HEK293 (cell line): ENCODE measurements around the gene RORC.

Source experiments
- YY2 ChIP-seq: fragments of 450-650 bp; formaldehyde crosslinking; IDR thresholded peaks from 2 replicates; pipeline ENCODE4 v1.5.1; 2016; ENCODE audit warnings: missing biosample characterization, missing genetic modification characterization
- ZNF423 ChIP-seq: fragments of 450-650 bp; formaldehyde crosslinking; IDR thresholded peaks from 2 replicates; pipeline ENCODE4 v1.5.1; 2016; ENCODE audit warnings: missing biosample characterization, missing genetic modification characterization
- TF ChIP-seq, protein P1 (sequence below): fragments of 450-650 bp; formaldehyde crosslinking; IDR thresholded peaks from 2 replicates; pipeline ENCODE4 v1.5.1; 2016; ENCODE audit warnings: missing biosample characterization, missing genetic modification characterization
- TF ChIP-seq, protein P2 (sequence below): sonication (generic); formaldehyde crosslinking; IDR thresholded peaks from 2 replicates; pipeline ENCODE4 v1.8.1; 2022; ENCODE audit warnings: mild to moderate bottlenecking, moderate library complexity, missing genetic modification reagents

DNA sequence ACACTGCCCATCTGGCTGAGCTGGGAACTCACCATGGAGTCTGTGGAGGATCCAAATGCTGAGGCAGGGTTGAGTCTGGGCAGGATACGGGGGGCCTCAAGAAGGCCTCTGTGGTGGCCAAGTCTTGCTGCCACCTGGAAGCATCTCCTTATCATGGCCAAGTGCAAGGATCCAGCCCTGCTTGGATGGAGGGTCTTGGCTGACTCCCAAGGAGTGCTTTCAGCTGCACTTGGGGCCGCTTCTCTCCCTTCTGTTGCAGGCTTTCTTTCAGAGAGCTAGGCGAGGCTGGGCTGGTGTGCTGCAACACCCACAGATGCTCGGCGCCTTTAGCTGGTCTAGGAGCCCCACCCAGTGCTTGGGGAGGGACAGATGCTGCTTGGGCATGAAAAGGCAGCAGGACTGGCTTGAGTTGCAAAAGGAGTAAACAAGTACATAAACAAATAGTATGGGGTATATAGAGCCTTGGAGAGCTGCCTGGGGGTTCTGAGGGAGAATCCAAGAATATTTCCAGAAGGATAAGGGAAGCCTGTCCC, 21.9 kb upstream of the RORC start, which contains the start of gene THEM5:
- TF ChIP-seq YY2 (tag by site-specific recombination) (no peak), ZNF423 (tag by site-specific recombination) (no peak)
- TF ChIP-seq, protein P1, sequence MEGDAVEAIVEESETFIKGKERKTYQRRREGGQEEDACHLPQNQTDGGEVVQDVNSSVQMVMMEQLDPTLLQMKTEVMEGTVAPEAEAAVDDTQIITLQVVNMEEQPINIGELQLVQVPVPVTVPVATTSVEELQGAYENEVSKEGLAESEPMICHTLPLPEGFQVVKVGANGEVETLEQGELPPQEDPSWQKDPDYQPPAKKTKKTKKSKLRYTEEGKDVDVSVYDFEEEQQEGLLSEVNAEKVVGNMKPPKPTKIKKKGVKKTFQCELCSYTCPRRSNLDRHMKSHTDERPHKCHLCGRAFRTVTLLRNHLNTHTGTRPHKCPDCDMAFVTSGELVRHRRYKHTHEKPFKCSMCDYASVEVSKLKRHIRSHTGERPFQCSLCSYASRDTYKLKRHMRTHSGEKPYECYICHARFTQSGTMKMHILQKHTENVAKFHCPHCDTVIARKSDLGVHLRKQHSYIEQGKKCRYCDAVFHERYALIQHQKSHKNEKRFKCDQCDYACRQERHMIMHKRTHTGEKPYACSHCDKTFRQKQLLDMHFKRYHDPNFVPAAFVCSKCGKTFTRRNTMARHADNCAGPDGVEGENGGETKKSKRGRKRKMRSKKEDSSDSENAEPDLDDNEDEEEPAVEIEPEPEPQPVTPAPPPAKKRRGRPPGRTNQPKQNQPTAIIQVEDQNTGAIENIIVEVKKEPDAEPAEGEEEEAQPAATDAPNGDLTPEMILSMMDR = no peak
- TF ChIP-seq, protein P2, sequence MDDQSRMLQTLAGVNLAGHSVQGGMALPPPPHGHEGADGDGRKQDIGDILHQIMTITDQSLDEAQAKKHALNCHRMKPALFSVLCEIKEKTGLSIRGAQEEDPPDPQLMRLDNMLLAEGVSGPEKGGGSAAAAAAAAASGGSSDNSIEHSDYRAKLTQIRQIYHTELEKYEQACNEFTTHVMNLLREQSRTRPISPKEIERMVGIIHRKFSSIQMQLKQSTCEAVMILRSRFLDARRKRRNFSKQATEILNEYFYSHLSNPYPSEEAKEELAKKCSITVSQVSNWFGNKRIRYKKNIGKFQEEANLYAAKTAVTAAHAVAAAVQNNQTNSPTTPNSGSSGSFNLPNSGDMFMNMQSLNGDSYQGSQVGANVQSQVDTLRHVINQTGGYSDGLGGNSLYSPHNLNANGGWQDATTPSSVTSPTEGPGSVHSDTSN = no peak
